Stomach (tissue), 9 donors: ENCODE measurements around the gene AKAP13. TPM values are rescaled to one million over a fixed set of nuclear protein-coding genes. Genes with fewer than 3 reads are reported as not detected.

ENCODE experiments used
- DNase-seq, 2 donors: peaks; one replicate each; pipeline versions ENCODE4 v3.0.0 to v3.0.0-alpha.2; 2013 to 2019
- H3K27ac ChIP-seq, 5 donors: fragments of 200-600 bp in 4 of 5; sonication (generic) in 4 of 5; one replicate each; pipeline ENCODE4 v1.5.1; 2013 to 2019; ENCODE audit warnings: mild to moderate bottlenecking in 1 of 5, moderate library complexity in 1 of 5
- H3K27me3 ChIP-seq, 3 donors: fragments of 200-600 bp; sonication (generic); one replicate each; pipeline ENCODE4 v1.5.1; 2017 to 2019; ENCODE audit warnings: mixed run types in 1 of 3
- H3K36me3 ChIP-seq, 4 donors: fragments of 200-600 bp; sonication (generic); 1 replicate in 3 of 4; 2 replicates in 1 of 4; pipeline ENCODE4 v1.5.1; 2016 to 2019
- H3K4me1 ChIP-seq, 4 donors: fragments of 200-600 bp; sonication (generic); one replicate each; pipeline ENCODE4 v1.5.1; 2016 to 2019
- H3K4me3 ChIP-seq, 4 donors: fragments of 200-600 bp; sonication (generic) in 3 of 4; one replicate each; pipeline ENCODE4 v1.5.1; 2016 to 2019; ENCODE audit warnings: mild to moderate bottlenecking in 1 of 4
- H3K9me3 ChIP-seq, 4 donors: fragments of 200-600 bp; sonication (generic); one replicate each; pipeline ENCODE4 v1.5.1; 2016 to 2019
- EP300 ChIP-seq: sonication (generic); formaldehyde crosslinking; IDR thresholded peaks from one replicate; pipeline ENCODE4 v1.6.1; 2017; ENCODE audit warnings: antibody characterized with exemption
- POLR2A ChIP-seq, 4 donors: fragments of 450-650 bp; IDR thresholded peaks; one replicate each; pipeline ENCODE4 v1.6.1; 2016; ENCODE audit warnings: antibody characterized with exemption in 4 of 4, control low read depth in 2 of 4, mild to moderate bottlenecking in 1 of 4, moderate library complexity in 1 of 4
- POLR2AphosphoS5 ChIP-seq, 3 donors: sonication (generic); formaldehyde crosslinking; IDR thresholded peaks; one replicate each; pipeline ENCODE4 v1.6.1; 2016; ENCODE audit warnings: antibody characterized with exemption in 3 of 3
- WGBS, 5 donors: extraction: QIAGEN DNeasy Blood & Tissue Kit in 3 of 5; methylation state at CpG; one replicate each; pipeline versions ENCODE4 v1.1.5 to v1.1.7; 2013 to 2018; 5-methylcytosine and 5-hydroxymethylcytosine counted together
- intact Hi-C: fragments of 100-400 bp; cut with DNase I; formaldehyde crosslinking; loops from one replicate; pipeline ENCODE4 v1.15.1; 2023; ENCODE audit warnings: low total_unique reads
- polyA plus RNA-seq, 3 donors: library from polyadenylated mRNA; stranded (reverse); fragments of 200-250 nt; gene quantifications; one replicate each; pipeline ENCODE4 v1.2.3, GENCODE V29; 2013
- total RNA-seq, 5 donors: library from RNA; depleted of rRNA; stranded (reverse); fragments of >200 nt; gene quantifications; one replicate each; pipeline versions ENCODE4 v1.1.0 to v1.2.3, GENCODE V29; 2014 to 2016
- TF ChIP-seq, protein P1 (sequence below), 7 experiments: fragments of 450-650 bp in 4 of 7; fragments of 200-600 bp in 3 of 7; sonication (generic) in 3 of 7; IDR thresholded peaks; one replicate each; pipeline ENCODE4 v1.5.1; 2016 to 2019; ENCODE audit warnings: antibody characterized with exemption in 7 of 7, control low read depth in 2 of 7, mild to moderate bottlenecking in 1 of 7
- donor health status: healthy with polysubstance abuse.
- donor health status: Bipolar disorder and iron deficiency.
- donor health status: healthy.

AKAP13 gene
- total and polyA plus RNA-seq, 8 donors: 33.1 to 395 (median 138) TPM

DNA sequence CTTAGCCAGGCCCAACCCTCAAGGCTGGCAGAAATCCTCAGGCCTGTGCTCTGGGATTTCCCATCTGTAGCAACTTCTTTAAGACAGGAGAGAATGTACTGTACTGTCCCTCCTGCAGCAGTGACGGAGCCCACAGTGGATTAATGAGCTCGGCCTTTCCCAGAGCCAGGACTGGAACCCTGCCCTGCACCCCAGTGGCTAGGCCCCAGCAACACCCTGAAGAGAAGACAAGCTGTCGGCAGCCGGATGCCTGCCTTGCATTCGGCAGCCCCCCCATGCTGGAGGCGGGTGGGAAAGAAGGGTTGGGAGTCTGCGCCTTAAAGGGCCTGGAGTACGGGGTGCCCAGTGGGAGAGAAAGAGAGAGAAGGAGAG, 382.3 kb downstream of the AKAP13 start:
- WGBS, 5 donors: 78 to 93% (median 87%) methylated on average over 8 of the region's 8 CpGs
- H3K36me3 ChIP-seq: peaks cover 7 to 45% (median 25%) of the 10 kb centered on the region in 4 donors
- H3K4me3 ChIP-seq: no peak overlapping the region
- intact Hi-C loops: no loop called here
- peak overlapping the region in 4 of 5 donors; percentile 32 to 63 (median 55) for H3K27ac ChIP-seq
- peaks cover 11 to 71% (median 43%) of the 10 kb centered on the region in 4 donors for H3K4me1 ChIP-seq
- TF ChIP-seq POLR2A (IDR thresholded peaks at IDR 0.05): no peak
- TF ChIP-seq EP300: peak; percentile 82
- no peaks in the 10 kb centered on the region for H3K9me3 ChIP-seq
- DNase-seq: no peak
- H3K27me3 ChIP-seq: no peaks in the 10 kb centered on the region

DNA sequence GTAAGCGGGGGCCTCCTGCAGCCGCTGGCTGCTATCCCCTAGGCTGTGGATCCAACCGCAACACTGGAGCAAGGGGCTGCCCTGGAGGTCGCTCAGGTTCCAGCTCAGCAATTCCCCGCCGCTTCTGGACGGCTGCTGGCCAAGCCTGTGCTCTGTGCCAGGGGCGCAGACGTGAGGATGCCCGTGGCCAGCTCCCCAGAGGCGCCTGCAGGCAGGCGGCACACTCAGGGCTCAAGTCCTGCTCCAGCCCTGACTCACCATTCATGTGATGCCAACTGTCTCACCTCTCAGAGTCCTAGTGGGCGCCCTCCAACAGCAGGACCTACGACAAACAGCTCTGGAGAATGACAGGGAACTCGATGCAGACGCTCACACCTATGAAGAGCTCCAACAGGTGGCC, 382.8 kb downstream of the AKAP13 start:
- no peak for DNase-seq
- intact Hi-C loops: no loop called here
- TF ChIP-seq, protein P1, sequence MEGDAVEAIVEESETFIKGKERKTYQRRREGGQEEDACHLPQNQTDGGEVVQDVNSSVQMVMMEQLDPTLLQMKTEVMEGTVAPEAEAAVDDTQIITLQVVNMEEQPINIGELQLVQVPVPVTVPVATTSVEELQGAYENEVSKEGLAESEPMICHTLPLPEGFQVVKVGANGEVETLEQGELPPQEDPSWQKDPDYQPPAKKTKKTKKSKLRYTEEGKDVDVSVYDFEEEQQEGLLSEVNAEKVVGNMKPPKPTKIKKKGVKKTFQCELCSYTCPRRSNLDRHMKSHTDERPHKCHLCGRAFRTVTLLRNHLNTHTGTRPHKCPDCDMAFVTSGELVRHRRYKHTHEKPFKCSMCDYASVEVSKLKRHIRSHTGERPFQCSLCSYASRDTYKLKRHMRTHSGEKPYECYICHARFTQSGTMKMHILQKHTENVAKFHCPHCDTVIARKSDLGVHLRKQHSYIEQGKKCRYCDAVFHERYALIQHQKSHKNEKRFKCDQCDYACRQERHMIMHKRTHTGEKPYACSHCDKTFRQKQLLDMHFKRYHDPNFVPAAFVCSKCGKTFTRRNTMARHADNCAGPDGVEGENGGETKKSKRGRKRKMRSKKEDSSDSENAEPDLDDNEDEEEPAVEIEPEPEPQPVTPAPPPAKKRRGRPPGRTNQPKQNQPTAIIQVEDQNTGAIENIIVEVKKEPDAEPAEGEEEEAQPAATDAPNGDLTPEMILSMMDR (IDR thresholded peaks at IDR 0.05): no peak
- TF ChIP-seq POLR2A (IDR thresholded peaks at IDR 0.05) (no peak), EP300 (no peak), POLR2AphosphoS5 (IDR thresholded peaks at IDR 0.05) (no peak)
- no peak overlapping the region for H3K4me3 ChIP-seq
- WGBS, 5 donors: 88 to 92% (median 89%) methylated on average over 8 to 16 of the region's 16 CpGs
- peak overlapping the region in 4 of 5 donors; percentile 32 to 63 (median 55) for H3K27ac ChIP-seq
- H3K27me3 ChIP-seq: no peaks in the 10 kb centered on the region
- H3K9me3 ChIP-seq: no peaks in the 10 kb centered on the region
- H3K4me1 ChIP-seq: peaks cover 11 to 68% (median 41%) of the 10 kb centered on the region in 4 donors
- peaks cover 7 to 45% (median 25%) of the 10 kb centered on the region in 4 donors for H3K36me3 ChIP-seq

DNA sequence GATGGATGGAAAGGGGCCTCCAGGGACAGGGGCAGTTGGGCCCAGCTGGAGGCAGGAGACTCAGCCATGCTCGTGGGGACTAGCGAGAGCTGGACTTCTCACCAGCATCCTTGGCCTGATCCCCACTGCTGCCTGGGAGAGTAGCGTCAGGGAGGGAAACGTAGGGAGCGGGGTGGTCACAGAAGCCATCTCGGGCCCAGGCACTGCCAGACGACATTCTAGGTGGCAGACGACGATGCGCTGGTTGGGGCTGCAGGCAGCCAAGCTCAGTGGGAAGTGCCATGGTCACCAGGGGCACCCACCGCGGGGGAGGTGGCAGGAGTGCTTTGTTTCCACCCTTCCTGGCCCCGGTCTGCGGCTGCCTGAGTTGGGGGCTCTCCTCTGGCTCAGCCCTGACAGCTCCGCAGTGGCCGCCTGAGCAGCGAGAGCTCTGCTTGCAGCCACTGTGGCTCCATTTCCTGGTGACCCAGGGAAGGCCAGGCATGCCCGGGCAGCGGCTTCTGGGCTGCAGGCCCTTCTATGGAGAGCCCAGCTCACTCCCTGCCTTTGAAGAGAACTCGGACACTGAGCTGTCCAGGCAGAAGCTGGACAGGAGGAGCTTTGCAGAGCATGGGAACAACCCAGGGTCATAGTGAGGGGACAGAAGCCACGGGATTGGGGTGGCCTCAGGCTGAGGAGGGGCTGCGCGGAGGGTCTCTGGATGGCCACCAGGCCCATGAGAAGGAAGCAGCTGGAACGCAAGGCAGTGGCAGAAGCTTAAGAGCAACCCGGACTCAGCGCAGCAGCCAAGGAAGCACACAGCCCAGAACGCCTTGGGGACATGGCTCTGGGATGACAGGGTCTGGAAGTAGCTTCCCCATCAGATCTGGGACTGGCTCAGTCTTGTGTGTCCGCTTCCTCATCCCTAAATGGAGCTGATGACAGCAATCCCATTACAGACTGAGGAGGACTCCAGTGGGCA, 383.6 kb downstream of the AKAP13 start:
- no peak for DNase-seq
- TF ChIP-seq POLR2A (IDR thresholded peaks at IDR 0.05): no peak
- TF ChIP-seq, protein P1 (IDR thresholded peaks at IDR 0.05): no peak
- TF ChIP-seq POLR2AphosphoS5 (IDR thresholded peaks at IDR 0.05): no peak
- no peak for TF ChIP-seq EP300
- no peak overlapping the region for H3K4me3 ChIP-seq
- H3K9me3 ChIP-seq: no peaks in the 10 kb centered on the region
- intact Hi-C loops: no loop called here
- peaks cover 7 to 64% (median 36%) of the 10 kb centered on the region in 4 donors for H3K4me1 ChIP-seq
- 80 to 94% (median 92%) methylated on average over 22 to 28 of the region's 28 CpGs for WGBS, 5 donors
- H3K27ac ChIP-seq: peak overlapping the region in 4 of 5 donors; percentile 40 to 63 (median 54)
- no peaks in the 10 kb centered on the region for H3K27me3 ChIP-seq
- H3K36me3 ChIP-seq: peaks cover 7 to 45% (median 27%) of the 10 kb centered on the region in 4 donors

DNA sequence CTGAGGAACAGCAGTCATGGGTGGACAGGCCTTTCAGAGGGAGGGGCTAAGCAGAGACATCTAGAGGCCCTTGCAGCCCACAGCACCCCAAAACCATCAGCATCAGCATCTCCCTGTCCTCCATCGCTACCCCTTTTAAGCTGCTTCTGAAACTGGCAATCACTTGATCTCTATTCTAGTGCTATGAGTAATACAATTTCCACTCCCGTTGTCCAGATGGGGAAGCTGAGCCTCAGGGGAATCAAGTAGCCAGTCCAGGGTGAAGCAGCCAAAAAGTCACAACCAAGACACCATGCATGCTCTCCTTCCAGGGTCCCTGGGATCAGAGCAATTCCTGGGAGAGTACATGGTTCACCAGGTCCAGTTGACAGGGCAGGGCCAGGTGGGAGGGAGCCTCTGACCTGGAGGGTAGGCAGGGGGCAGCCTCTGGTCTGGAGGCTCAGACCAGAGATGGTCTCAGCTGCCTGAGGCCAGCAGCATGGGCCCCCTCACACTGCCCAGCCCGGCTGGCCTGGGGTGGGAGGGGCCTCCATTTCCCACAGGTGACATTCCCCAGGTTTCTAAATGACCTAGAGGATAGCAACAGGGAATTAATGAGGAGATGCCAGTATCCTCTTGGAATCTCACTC, 384.4 kb downstream of the AKAP13 start:
- H3K27ac ChIP-seq: peak overlapping the region in 4 of 5 donors; percentile 40 to 63 (median 54)
- no peaks in the 10 kb centered on the region for H3K9me3 ChIP-seq
- H3K4me3 ChIP-seq: no peak overlapping the region
- peaks cover 7 to 48% (median 31%) of the 10 kb centered on the region in 4 donors for H3K36me3 ChIP-seq
- 61 to 73% (median 69%) methylated on average over 3 of the region's 3 CpGs for WGBS, 5 donors
- intact Hi-C loops: no loop called here
- H3K27me3 ChIP-seq: no peaks in the 10 kb centered on the region
- DNase-seq: no peak
- TF ChIP-seq EP300: no peak
- TF ChIP-seq, protein P1 (IDR thresholded peaks at IDR 0.05): no peak
- no peak for TF ChIP-seq POLR2AphosphoS5 (IDR thresholded peaks at IDR 0.05)
- no peak for TF ChIP-seq POLR2A (IDR thresholded peaks at IDR 0.05)
- H3K4me1 ChIP-seq: peaks cover 0 to 56% (median 29%) of the 10 kb centered on the region in 4 donors
